SK-N-SH (cell line): Measurements from ENCODE around the gene PTPA. TPM values are rescaled to one million over a fixed set of nuclear protein-coding genes. Genes with fewer than 3 reads are reported as not detected.

Source experiments
- CTCF ChIA-PET: fragments of 300-600, 350-600 bp; formaldehyde crosslinking; extraction: SDS; loops from one replicate; lab custom pipeline; 2021; lab: Yijun Ruan, JAX
- POLR2A ChIA-PET: fragments of 350-600 bp; sonication (Branson Sonifier 250); formaldehyde crosslinking; extraction: SDS; loops from one replicate; lab custom pipeline; 2020; ENCODE audit warnings: antibody characterized with exemption, inconsistent platforms; lab: Yijun Ruan, JAX
- DNase-seq: peaks from one replicate; pipeline ENCODE4 v3.0.0; 2012
- H2AFZ ChIP-seq: fragments of 200-600 bp; sonication (generic); 2 replicates; pipeline ENCODE4 v1.8.1; 2016; ENCODE audit warnings: antibody characterized with exemption, mild to moderate bottlenecking, low read depth
- H3F3A ChIP-seq: fragments of 200-600 bp; sonication (generic); replicated peaks from 2 replicates; pipeline ENCODE3; 2016; ENCODE audit warnings: antibody characterized with exemption, mild to moderate bottlenecking; ENCODE audit not compliant: insufficient read depth
- H3K27ac ChIP-seq, 2 experiments: fragments of 200-500 bp in 1 of 2; fragments of 200-600 bp in 1 of 2; sonication (Bioruptor generic) in 1 of 2; sonication (generic), shearing (Covaris generic) in 1 of 2; 2 replicates each; pipeline versions ENCODE4 v1.5.1 to v1.6.1; 2014 to 2016; ENCODE audit warnings: low read depth in 2 of 2, inconsistent platforms in 1 of 2, low read length in 1 of 2, mild to moderate bottlenecking in 1 of 2, mixed read lengths in 1 of 2
- H3K27me3 ChIP-seq: fragments of 200-600 bp; sonication (generic), shearing (Covaris generic); 2 replicates; pipeline ENCODE4 v1.6.1; 2016; ENCODE audit warnings: mixed run types; ENCODE audit not compliant: insufficient read depth
- H3K36me3 ChIP-seq, 2 experiments: fragments of 200-500 bp in 1 of 2; fragments of 200-600 bp in 1 of 2; sonication (Bioruptor generic) in 1 of 2; sonication (generic) in 1 of 2; replicated peaks in 1 of 2; 2 replicates each; pipeline versions ENCODE3 to v1.5.1; 2014 to 2016; ENCODE audit warnings: low read length in 1 of 2, mild to moderate bottlenecking in 1 of 2; ENCODE audit not compliant: insufficient read depth in 2 of 2, control insufficient read depth in 1 of 2
- H3K4me1 ChIP-seq, 2 experiments: fragments of 200-500 bp in 1 of 2; fragments of 200-600 bp in 1 of 2; sonication (Bioruptor generic) in 1 of 2; sonication (generic), shearing (Covaris generic) in 1 of 2; 2 replicates each; pipeline versions ENCODE4 v1.5.1 to v1.6.1; 2014 to 2016; ENCODE audit warnings: low read depth in 1 of 2, low read length in 1 of 2, mixed run types in 1 of 2; ENCODE audit not compliant: insufficient read depth in 2 of 2, control insufficient read depth in 1 of 2
- H3K4me2 ChIP-seq: fragments of 200-600 bp; sonication (generic), shearing (Covaris generic); 2 replicates; pipeline ENCODE4 v1.6.1; 2017; ENCODE audit warnings: mixed run types
- H3K4me3 ChIP-seq, 2 experiments: fragments of 200-500 bp in 1 of 2; fragments of 200-600 bp in 1 of 2; sonication (Bioruptor generic) in 1 of 2; sonication (generic), shearing (Covaris generic) in 1 of 2; 2 replicates each; pipeline versions ENCODE4 v1.5.1 to v1.8.1; 2014 to 2016; ENCODE audit warnings: low read depth in 2 of 2, inconsistent platforms in 1 of 2, low read length in 1 of 2, mild to moderate bottlenecking in 1 of 2, mixed read lengths in 1 of 2, moderate library complexity in 1 of 2
- H3K79me2 ChIP-seq: fragments of 200-600 bp; sonication (generic); 2 replicates; pipeline ENCODE4 v1.8.1; 2017; ENCODE audit warnings: mild to moderate bottlenecking; ENCODE audit not compliant: insufficient read depth
- H3K9ac ChIP-seq: fragments of 200-600 bp; sonication (generic); 2 replicates; pipeline ENCODE4 v1.6.1; 2017; ENCODE audit warnings: mixed run types
- H3K9me2 ChIP-seq: fragments of 200-600 bp; sonication (generic); 2 replicates; pipeline ENCODE4 v1.6.1; 2017; ENCODE audit warnings: mixed run types
- H3K9me3 ChIP-seq: fragments of 200-600 bp; sonication (generic); 2 replicates; pipeline ENCODE4 v1.6.1; 2017; ENCODE audit warnings: mixed run types, mild to moderate bottlenecking, moderate library complexity
- H4K20me1 ChIP-seq: fragments of 200-600 bp; sonication (generic); 2 replicates; pipeline ENCODE4 v1.6.1; 2017; ENCODE audit warnings: mild to moderate bottlenecking, mixed run types; ENCODE audit not compliant: insufficient read depth
- ELF1 ChIP-seq: IDR thresholded peaks from 2 replicates; pipeline ENCODE4 v1.4.0; 2012
- EP300 ChIP-seq, 2 experiments: IDR thresholded peaks; 2 replicates each; pipeline versions ENCODE4 v1.4.0 to v1.6.1; 2012; ENCODE audit warnings: borderline replicate concordance in 1 of 2, low read depth in 1 of 2, low read length in 1 of 2
- FOXJ3 ChIP-seq: sonication (generic); formaldehyde crosslinking; IDR thresholded peaks from 2 replicates; pipeline ENCODE4 v1.5.1; 2020; ENCODE audit warnings: mild to moderate bottlenecking, missing genetic modification reagents
- GABPA ChIP-seq: IDR thresholded peaks from 2 replicates; pipeline ENCODE4 v1.4.0; 2012; ENCODE audit warnings: low read depth, mild to moderate bottlenecking
- GATA2 ChIP-seq: sonication (generic); formaldehyde crosslinking; IDR thresholded peaks from 2 replicates; pipeline ENCODE4 v1.5.0; 2020; ENCODE audit warnings: mild to moderate bottlenecking, missing genetic modification reagents
- MEF2A ChIP-seq: IDR thresholded peaks from 2 replicates; pipeline ENCODE4 v1.4.0; 2012; ENCODE audit warnings: low read depth, borderline replicate concordance
- MXI1 ChIP-seq: IDR thresholded peaks from 2 replicates; pipeline ENCODE4 v1.6.1; 2012; ENCODE audit warnings: mild to moderate bottlenecking, low read depth, low read length, improper control_type of control experiment
- POLR2AphosphoS5 ChIP-seq: IDR thresholded peaks from 2 replicates; pipeline ENCODE4 v1.6.1; 2012; ENCODE audit warnings: low read depth, low read length
- RCOR1 ChIP-seq: fragments of 150-350 bp; IDR thresholded peaks from 2 replicates; pipeline ENCODE4 v1.6.1; 2017; ENCODE audit warnings: antibody characterized with exemption, low read length
- RXRA ChIP-seq: IDR thresholded peaks from 2 replicates; pipeline ENCODE4 v1.4.0; 2012; ENCODE audit warnings: low read depth, mild to moderate bottlenecking, borderline replicate concordance
- TAF1 ChIP-seq: IDR thresholded peaks from 2 replicates; pipeline ENCODE4 v1.6.1; 2012; ENCODE audit warnings: low read depth, mild to moderate bottlenecking, low read length, moderate library complexity, borderline replicate concordance
- YY1 ChIP-seq: IDR thresholded peaks from 2 replicates; pipeline ENCODE4 v1.4.0; 2012; ENCODE audit warnings: low read depth, mild to moderate bottlenecking
- WGBS: methylation state at CpG from one replicate; pipeline ENCODE4 v1.1.6; 2017; ENCODE audit warnings: low lambda C conversion rate; 5-methylcytosine and 5-hydroxymethylcytosine counted together
- polyA plus RNA-seq, 3 experiments: library from polyadenylated mRNA; depleted of rRNA; stranded (reverse); fragments of >200 nt; gene quantifications; 2 replicates each; pipeline ENCODE4 v1.2.3, GENCODE V29; 2012
- TF ChIP-seq, protein P1 (sequence below): IDR thresholded peaks from 2 replicates; pipeline ENCODE4 v1.6.1; 2012; ENCODE audit warnings: mild to moderate bottlenecking, low read depth, low read length, moderate library complexity
- TF ChIP-seq, protein P2 (sequence below): IDR thresholded peaks from 2 replicates; pipeline ENCODE4 v1.4.0; 2012; ENCODE audit warnings: low read depth, borderline replicate concordance
- TF ChIP-seq, protein P3 (sequence below): fragments of 200-600 bp; sonication (generic); IDR thresholded peaks from 2 replicates; pipeline ENCODE4 v1.6.1; 2017; ENCODE audit warnings: antibody characterized with exemption, mild to moderate bottlenecking, moderate library complexity
- TF ChIP-seq, protein P4 (sequence below): fragments of 150-350 bp; IDR thresholded peaks from 2 replicates; pipeline ENCODE4 v1.6.1; 2017; ENCODE audit warnings: antibody characterized with exemption, low read length, low read depth, borderline replicate concordance
- TF ChIP-seq, protein P5 (sequence below): IDR thresholded peaks from 2 replicates; pipeline ENCODE4 v1.4.0; 2012; ENCODE audit warnings: low read depth

Gene PTPA
- polyA plus RNA-seq, 1 of the 3 experiments (the other 2 are of a cell fraction), result 130 TPM

DNA sequence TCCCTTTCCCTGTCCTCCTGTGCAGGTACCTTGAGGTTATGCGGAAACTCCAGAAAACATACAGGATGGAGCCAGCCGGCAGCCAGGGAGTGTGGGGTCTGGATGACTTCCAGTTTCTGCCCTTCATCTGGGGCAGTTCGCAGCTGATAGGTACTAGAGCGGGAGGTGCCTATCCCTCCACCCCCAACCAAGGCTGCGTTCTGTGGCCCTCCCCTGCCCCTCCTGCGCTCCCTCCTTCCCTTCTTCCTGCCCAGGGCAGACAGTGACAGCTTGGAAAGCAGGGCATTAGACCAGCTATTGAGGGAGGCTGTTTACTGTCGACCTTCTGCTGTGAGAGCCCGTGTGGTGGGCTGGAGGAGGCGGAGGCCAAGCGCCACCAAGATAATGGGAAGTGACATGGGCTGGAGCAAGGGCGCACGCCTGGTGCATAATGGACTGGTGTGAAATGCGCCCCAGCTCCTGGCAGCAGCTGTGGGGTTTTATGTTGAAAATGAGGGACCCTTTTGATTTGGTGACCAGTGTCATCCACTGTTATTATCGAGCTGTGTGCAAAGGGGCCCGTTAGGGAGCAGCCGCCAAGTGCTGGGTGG is 25.3 kb downstream of the PTPA start:
- Histone ChIP-seq H3K9ac (no peak overlapping the region), H3K4me3 (no peak overlapping the region), H3K79me2 (peaks cover 8% of the 10 kb centered on the region; the same call in 1 of the 2 replicates), H4K20me1 (no peaks in the 10 kb centered on the region), H2AFZ (no peak overlapping the region), H3K27me3 (no peaks in the 10 kb centered on the region), H3K9me3 (no peaks in the 10 kb centered on the region), H3F3A (peaks cover 25% of the 10 kb centered on the region), H3K9me2 (no peaks in the 10 kb centered on the region), H3K4me1 (peaks cover 24 to 29% of the 10 kb centered on the region in 2 experiments; a peak in 3 of 4 replicates), H3K4me2 (no peak overlapping the region), H3K36me3 (peaks cover 19 to 26% of the 10 kb centered on the region in 2 experiments), H3K27ac (no peak overlapping the region)
- CTCF ChIA-PET, result interaction anchor here (1.0 to 10.9 kb wide), 6 partner anchors 37 to 504 kb away, joined by 3 to 193 read pairs (median 10); partner anchors contain the start of genes C9orf50 and NTMT1
- DNase-seq, result no peak
- 83% methylated on average over 11 of the region's 16 CpGs for WGBS
- POLR2A ChIA-PET, result no interaction called here
- TF ChIP-seq EP300 (IDR thresholded peaks at IDR 0.05; ENCODE audit: borderline replicate concordance in 1 of 2, low read depth in 1 of 2, low read length in 1 of 2) (no peak), TAF1 (no peak), MXI1 (no peak), GATA2 (CRISPR knock-in tag) (no peak), FOXJ3 (CRISPR knock-in tag) (no peak), MEF2A (no peak), YY1 (no peak), RXRA (no peak), POLR2AphosphoS5 (no peak), GABPA (no peak), ELF1 (no peak), RCOR1 (no peak)
- TF ChIP-seq, protein P1, sequence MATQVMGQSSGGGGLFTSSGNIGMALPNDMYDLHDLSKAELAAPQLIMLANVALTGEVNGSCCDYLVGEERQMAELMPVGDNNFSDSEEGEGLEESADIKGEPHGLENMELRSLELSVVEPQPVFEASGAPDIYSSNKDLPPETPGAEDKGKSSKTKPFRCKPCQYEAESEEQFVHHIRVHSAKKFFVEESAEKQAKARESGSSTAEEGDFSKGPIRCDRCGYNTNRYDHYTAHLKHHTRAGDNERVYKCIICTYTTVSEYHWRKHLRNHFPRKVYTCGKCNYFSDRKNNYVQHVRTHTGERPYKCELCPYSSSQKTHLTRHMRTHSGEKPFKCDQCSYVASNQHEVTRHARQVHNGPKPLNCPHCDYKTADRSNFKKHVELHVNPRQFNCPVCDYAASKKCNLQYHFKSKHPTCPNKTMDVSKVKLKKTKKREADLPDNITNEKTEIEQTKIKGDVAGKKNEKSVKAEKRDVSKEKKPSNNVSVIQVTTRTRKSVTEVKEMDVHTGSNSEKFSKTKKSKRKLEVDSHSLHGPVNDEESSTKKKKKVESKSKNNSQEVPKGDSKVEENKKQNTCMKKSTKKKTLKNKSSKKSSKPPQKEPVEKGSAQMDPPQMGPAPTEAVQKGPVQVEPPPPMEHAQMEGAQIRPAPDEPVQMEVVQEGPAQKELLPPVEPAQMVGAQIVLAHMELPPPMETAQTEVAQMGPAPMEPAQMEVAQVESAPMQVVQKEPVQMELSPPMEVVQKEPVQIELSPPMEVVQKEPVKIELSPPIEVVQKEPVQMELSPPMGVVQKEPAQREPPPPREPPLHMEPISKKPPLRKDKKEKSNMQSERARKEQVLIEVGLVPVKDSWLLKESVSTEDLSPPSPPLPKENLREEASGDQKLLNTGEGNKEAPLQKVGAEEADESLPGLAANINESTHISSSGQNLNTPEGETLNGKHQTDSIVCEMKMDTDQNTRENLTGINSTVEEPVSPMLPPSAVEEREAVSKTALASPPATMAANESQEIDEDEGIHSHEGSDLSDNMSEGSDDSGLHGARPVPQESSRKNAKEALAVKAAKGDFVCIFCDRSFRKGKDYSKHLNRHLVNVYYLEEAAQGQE, result no peak
- TF ChIP-seq, protein P2, sequence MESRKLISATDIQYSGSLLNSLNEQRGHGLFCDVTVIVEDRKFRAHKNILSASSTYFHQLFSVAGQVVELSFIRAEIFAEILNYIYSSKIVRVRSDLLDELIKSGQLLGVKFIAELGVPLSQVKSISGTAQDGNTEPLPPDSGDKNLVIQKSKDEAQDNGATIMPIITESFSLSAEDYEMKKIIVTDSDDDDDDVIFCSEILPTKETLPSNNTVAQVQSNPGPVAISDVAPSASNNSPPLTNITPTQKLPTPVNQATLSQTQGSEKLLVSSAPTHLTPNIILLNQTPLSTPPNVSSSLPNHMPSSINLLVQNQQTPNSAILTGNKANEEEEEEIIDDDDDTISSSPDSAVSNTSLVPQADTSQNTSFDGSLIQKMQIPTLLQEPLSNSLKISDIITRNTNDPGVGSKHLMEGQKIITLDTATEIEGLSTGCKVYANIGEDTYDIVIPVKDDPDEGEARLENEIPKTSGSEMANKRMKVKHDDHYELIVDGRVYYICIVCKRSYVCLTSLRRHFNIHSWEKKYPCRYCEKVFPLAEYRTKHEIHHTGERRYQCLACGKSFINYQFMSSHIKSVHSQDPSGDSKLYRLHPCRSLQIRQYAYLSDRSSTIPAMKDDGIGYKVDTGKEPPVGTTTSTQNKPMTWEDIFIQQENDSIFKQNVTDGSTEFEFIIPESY, result no peak
- TF ChIP-seq, protein P3, sequence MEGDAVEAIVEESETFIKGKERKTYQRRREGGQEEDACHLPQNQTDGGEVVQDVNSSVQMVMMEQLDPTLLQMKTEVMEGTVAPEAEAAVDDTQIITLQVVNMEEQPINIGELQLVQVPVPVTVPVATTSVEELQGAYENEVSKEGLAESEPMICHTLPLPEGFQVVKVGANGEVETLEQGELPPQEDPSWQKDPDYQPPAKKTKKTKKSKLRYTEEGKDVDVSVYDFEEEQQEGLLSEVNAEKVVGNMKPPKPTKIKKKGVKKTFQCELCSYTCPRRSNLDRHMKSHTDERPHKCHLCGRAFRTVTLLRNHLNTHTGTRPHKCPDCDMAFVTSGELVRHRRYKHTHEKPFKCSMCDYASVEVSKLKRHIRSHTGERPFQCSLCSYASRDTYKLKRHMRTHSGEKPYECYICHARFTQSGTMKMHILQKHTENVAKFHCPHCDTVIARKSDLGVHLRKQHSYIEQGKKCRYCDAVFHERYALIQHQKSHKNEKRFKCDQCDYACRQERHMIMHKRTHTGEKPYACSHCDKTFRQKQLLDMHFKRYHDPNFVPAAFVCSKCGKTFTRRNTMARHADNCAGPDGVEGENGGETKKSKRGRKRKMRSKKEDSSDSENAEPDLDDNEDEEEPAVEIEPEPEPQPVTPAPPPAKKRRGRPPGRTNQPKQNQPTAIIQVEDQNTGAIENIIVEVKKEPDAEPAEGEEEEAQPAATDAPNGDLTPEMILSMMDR, result no peak
- TF ChIP-seq, protein P4, sequence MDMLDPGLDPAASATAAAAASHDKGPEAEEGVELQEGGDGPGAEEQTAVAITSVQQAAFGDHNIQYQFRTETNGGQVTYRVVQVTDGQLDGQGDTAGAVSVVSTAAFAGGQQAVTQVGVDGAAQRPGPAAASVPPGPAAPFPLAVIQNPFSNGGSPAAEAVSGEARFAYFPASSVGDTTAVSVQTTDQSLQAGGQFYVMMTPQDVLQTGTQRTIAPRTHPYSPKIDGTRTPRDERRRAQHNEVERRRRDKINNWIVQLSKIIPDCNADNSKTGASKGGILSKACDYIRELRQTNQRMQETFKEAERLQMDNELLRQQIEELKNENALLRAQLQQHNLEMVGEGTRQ, result no peak
- TF ChIP-seq, protein P5, sequence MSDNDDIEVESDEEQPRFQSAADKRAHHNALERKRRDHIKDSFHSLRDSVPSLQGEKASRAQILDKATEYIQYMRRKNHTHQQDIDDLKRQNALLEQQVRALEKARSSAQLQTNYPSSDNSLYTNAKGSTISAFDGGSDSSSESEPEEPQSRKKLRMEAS, result no peak
